NB4 (cell line): ENCODE data around the gene ATP11C.

Experiments used
- DNase-seq: peaks from one replicate; pipeline ENCODE4 v3.0.0; 2010; ENCODE audit warnings: low read depth
- H3K4me3 ChIP-seq: one replicate; pipeline ENCODE4 v1.5.1; 2011; ENCODE audit warnings: mild to moderate bottlenecking, low read depth, low read length, moderate library complexity
- CTCF ChIP-seq: IDR thresholded peaks from one replicate; pipeline ENCODE4 v1.5.1; 2012; ENCODE audit warnings: low read depth, low read length
- MYC ChIP-seq: IDR thresholded peaks from 2 replicates; pipeline ENCODE4 v1.6.1; 2011; ENCODE audit warnings: low read depth, low read length
- POLR2A ChIP-seq: IDR thresholded peaks from 2 replicates; pipeline ENCODE4 v1.6.1; 2011; ENCODE audit warnings: mild to moderate bottlenecking; ENCODE audit not compliant: insufficient read length; ENCODE audit errors: extremely low read depth
- TF ChIP-seq, protein P1 (sequence below): IDR thresholded peaks from 2 replicates; pipeline ENCODE4 v1.6.1; 2011; ENCODE audit warnings: low read depth, low read length

ATP11C gene

DNA sequence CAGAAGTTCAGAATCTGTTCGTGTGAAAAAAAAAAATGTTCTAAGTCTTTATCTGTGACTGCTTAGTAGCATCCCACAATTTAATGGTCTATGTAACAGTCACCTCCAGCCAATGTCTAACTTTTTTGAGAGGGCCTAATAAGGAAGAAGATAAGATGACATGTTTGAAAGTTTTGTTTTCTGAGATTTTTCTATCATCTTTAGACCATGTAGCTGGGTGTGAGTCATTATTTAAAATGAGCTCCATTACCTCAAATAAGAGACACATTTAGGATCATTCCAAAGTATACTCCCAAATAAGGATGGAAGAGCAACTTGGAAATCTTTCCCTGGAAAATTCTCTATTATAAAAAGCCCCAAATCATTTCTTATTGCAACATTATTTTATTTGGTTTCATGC is 196.7 kb downstream of the ATP11C start:
- TF ChIP-seq MYC (no peak), CTCF (no peak), POLR2A (no peak)
- TF ChIP-seq, protein P1, sequence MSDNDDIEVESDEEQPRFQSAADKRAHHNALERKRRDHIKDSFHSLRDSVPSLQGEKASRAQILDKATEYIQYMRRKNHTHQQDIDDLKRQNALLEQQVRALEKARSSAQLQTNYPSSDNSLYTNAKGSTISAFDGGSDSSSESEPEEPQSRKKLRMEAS: no peak
- DNase-seq: no peak
- no peak overlapping the region for H3K4me3 ChIP-seq

DNA sequence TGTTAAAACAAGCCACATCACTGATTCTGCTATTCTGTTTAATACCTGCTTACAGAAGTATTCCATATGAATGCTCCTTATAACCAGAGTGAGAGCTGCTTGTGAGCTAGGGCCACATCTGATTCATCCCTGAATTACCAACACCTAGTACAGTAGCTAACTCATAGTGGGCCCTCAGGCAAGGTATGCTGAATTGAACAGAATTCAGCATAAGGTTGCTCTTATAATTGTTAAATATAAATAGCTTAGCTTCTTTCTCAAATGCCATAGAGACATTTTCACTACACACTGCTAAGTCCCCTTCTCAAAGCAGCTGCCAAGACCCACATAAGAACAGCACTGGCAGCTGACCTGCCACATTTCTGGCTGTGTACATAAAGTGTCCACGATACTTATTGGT is 197.9 kb downstream of the ATP11C start:
- DNase-seq: no peak
- TF ChIP-seq, protein P1: no peak
- TF ChIP-seq CTCF: no peak
- no peak for TF ChIP-seq POLR2A
- TF ChIP-seq MYC: no peak
- H3K4me3 ChIP-seq: no peak overlapping the region

GRCh38 chrX:139725720-139726119 is 207.1 kb downstream of the ATP11C start:
- DNase-seq: no peak
- TF ChIP-seq, protein P1: no peak
- no peak for TF ChIP-seq MYC
- TF ChIP-seq POLR2A: no peak
- no peak overlapping the region for H3K4me3 ChIP-seq

- H3K4me3 ChIP-seq: no peak overlapping the region
- no peak for DNase-seq
- TF ChIP-seq, protein P1: no peak
- TF ChIP-seq CTCF: no peak
- no peak for TF ChIP-seq MYC
- no peak for TF ChIP-seq POLR2A
Measured at GRCh38 chrX:139724626-139725025, 208.2 kb downstream of the ATP11C start.

DNA sequence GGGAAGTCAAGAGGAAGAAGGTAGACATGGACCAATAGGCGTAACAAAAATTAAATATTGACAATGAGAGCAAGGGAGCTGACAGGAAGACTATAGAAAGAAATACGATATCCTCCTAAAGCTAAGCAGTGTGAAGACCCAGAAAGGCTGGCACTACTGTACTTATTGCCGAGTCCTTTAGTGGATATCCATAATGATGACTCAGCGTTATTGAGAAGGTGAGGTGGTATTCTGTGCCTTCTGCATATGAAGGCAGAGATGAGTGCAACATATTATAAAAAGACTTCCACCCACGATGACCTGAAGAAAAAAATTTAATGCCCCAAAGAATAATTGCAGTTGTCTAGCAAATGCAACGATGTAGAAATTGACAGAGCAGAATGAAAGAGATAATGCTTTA is 211.9 kb downstream of the ATP11C start:
- TF ChIP-seq MYC (no peak), POLR2A (no peak)
- TF ChIP-seq, protein P1: no peak
- no peak overlapping the region for H3K4me3 ChIP-seq
- no peak for DNase-seq

- H3K4me3 ChIP-seq: no peak overlapping the region
- DNase-seq: no peak
- TF ChIP-seq, protein P1: no peak
- TF ChIP-seq POLR2A: no peak
- no peak for TF ChIP-seq MYC
- TF ChIP-seq CTCF: no peak
Measured at GRCh38 chrX:139720136-139720535, 212.7 kb downstream of the ATP11C start.

- H3K4me3 ChIP-seq: no peak within 1 kb of the TSS
- no peak for DNase-seq
- TF ChIP-seq MYC: no peak
- TF ChIP-seq CTCF: no peak
- no peak for TF ChIP-seq POLR2A
- TF ChIP-seq, protein P1: no peak
Measured at GRCh38 chrX:139708067-139708466, 224.8 kb downstream of the ATP11C start, which contains the start of gene MCF2. TSS of gene MCF2 (minus strand) at chrX:139708167. CDS start at chrX:139651744, 56,423 bp downstream.
